Activated naive CD4-positive, alpha-beta T cell treated with anti-CD3 and anti-CD28 coated beads, Interleukin-2, amount 10 ng/mL, durations not matched to agents 7 days and 5 days (primary cell): Measurements from ENCODE around the gene FBXW9.
A peak's percentile ranks its signal among the peaks of the same experiment; 100 is the strongest.

Experiments
- CTCF ChIA-PET: fragments of 350-600 bp; sonication (Branson Sonifier 250); formaldehyde crosslinking; loops from one replicate; lab custom pipeline; 2021; ENCODE audit warnings: antibody characterized with exemption; lab: Charles Lee
- DNase-seq: peaks from one replicate; pipeline ENCODE4 v3.0.0-alpha.2; 2020
- H3K27ac Mint-ChIP-seq: one replicate; pipeline ENCODE4 v1.8.0; 2021; ENCODE audit warnings: mild to moderate bottlenecking, moderate library complexity, mixed read lengths
- H3K27me3 Mint-ChIP-seq: one replicate; pipeline ENCODE4 v1.8.0; 2021; ENCODE audit warnings: mild to moderate bottlenecking, mixed read lengths
- H3K36me3 Mint-ChIP-seq: one replicate; pipeline ENCODE4 v1.8.0; 2021; ENCODE audit warnings: mixed read lengths
- H3K4me1 Mint-ChIP-seq: one replicate; pipeline ENCODE4 v1.8.0; 2021; ENCODE audit warnings: mixed read lengths
- H3K4me3 Mint-ChIP-seq: one replicate; pipeline ENCODE4 v1.8.0; 2021; ENCODE audit warnings: mild to moderate bottlenecking, moderate library complexity, mixed read lengths
- H3K9me3 Mint-ChIP-seq: one replicate; pipeline ENCODE4 v1.8.0; 2021; ENCODE audit warnings: mixed read lengths

FBXW9 gene

DNA sequence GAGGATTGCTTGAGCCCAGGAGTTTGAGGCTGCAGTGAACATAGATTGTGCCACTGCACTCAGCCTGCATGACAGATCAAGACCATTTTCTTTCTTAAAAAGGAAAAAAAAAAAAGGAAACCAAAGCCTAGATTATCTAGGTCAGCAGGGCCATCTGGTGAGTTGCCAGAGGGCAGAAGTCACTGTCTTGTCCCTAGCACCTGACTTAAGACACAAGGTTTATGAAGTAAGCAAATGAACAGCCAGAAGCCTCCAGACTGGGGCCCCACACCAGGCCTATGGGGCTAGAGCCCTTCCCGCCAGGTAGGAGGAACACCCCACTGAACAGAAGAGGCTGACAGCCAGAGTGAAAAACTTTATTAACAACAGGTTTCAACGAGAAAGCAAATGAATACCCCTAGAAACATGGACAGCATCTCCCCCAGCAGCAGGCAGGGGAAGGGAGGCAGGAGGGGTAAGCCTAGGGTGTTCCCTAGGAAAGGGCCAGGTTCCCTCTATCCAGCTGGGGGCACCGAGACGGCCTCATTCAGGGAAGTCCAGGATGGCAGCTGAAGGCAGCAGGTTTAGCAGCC lies 28.6 kb downstream of the FBXW9 start:
- CTCF ChIA-PET, result interaction anchor here (0.7 to 1.0 kb wide), 4 partner anchors 59 to 870 kb away, joined by 3 read pairs; no protein-coding TSS in a partner anchor
- Mint-ChIP-seq H3K27ac (peak overlapping the region; percentile 99), H3K36me3 (peaks cover 38% of the 10 kb centered on the region), H3K4me3 (peak overlapping the region; percentile 82), H3K9me3 (no peaks in the 10 kb centered on the region), H3K4me1 (peaks cover 68% of the 10 kb centered on the region), H3K27me3 (no peaks in the 10 kb centered on the region)
- DNase-seq, result no peak

DNA sequence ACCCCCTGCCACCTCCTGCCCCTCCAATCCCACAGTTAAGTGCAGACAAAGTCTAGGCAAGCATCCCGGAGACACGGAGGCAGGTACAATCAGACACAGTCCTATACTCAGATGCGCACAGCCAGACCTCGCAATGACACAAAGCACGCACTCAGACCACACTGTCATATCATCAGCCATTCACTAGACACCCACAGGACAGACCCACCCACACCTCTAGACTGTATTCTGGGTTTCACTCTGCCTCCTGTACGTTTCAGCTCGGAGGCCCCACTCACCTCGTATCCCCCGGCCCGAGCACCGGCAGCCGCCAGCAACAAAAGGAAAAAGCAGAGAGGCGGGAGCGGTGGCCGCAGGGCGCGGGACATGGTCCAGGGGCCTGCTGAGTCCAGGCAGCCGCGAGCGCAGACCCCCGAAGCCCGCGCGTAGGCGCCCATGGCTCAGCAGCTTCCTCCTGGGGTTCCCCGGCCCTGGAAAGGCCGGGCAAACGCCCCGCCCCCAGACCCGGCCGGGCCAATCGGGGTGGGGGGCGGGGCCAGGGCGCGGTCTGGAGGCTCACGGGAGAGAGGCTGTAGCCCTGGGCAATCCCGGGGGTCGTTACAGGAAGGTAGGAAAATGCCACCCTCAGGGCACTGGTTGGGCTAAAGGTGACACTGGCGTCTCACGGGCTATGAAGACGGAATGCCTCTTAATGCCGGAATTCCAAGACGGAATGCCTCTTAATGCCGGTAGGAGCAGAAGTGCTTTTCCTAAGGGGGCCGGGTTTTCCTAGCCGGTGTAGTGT lies 30.0 kb downstream of the FBXW9 start, which contains the start of the genes MAN2B1 and WDR83:
Gene MAN2B1 (minus strand): TSS at position 478 of the 784 bp plus-strand sequence. CDS start 41 bp downstream, at position 437.
Gene WDR83 (plus strand): TSS at position 543 of the 784 bp plus-strand sequence. CDS start 2,984 bp downstream, outside the sequence.
- H3K36me3 Mint-ChIP-seq, result peaks cover 30% of the 10 kb centered on the region
- peak within 1 kb of the TSS; percentile 82 for H3K4me3 Mint-ChIP-seq
- no peaks in the 10 kb centered on the region for H3K9me3 Mint-ChIP-seq
- H3K27me3 Mint-ChIP-seq, result no peaks in the 10 kb centered on the region
- peak; percentile 85 for DNase-seq
- H3K4me1 Mint-ChIP-seq, result peaks cover 62% of the 10 kb centered on the region
- CTCF ChIA-PET, result interaction anchor here (0.7 to 2.0 kb wide), 4 partner anchors 10 to 102 kb away, joined by 3 to 13 read pairs (median 4); no protein-coding TSS in a partner anchor
- H3K27ac Mint-ChIP-seq, result peak within 1 kb of the TSS; percentile 81

DNA sequence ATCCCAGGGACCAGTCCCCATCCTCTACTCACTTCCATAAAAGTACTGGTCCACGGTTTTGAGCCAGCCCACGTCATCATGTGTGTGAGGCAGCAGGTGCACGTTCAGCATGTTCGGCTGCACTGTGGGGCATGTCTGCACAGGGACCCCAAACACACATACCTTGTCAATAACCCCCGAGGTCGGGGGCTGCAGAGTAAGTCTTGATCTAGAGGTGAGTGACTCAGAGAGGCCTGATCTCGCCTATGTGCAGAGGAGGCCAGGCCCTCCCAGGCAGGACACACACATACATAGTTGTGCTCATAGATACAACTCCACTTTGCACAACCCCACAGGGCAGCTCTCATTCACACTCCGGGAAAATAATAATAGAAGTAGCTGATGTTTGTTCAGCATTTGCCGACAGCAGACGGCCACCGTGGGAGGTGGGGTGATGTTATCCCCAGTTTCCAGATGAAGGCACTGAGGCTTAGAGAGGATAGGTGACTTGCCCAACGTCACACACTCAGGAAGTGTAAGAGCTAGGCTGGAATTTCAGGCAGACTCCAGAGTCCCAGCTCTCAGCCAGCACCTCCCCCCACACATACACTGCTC lies 30.7 kb downstream of the FBXW9 start:
- H3K27me3 Mint-ChIP-seq, result no peaks in the 10 kb centered on the region
- peaks cover 59% of the 10 kb centered on the region for H3K4me1 Mint-ChIP-seq
- H3K4me3 Mint-ChIP-seq, result peak overlapping the region; percentile 82
- H3K36me3 Mint-ChIP-seq, result peaks cover 37% of the 10 kb centered on the region
- H3K27ac Mint-ChIP-seq, result peak overlapping the region; percentile 75
- peak; percentile 50 for DNase-seq
- CTCF ChIA-PET, result interaction anchor here (0.7 to 2.0 kb wide), 4 partner anchors 11 to 102 kb away, joined by 3 to 13 read pairs (median 4); no protein-coding TSS in a partner anchor
- H3K9me3 Mint-ChIP-seq, result no peaks in the 10 kb centered on the region

- Mint-ChIP-seq H3K36me3 (peaks cover 40% of the 10 kb centered on the region), H3K4me1 (peaks cover 54% of the 10 kb centered on the region), H3K9me3 (no peaks in the 10 kb centered on the region), H3K4me3 (peak overlapping the region; percentile 82), H3K27me3 (no peaks in the 10 kb centered on the region), H3K27ac (peak overlapping the region; percentile 75)
- CTCF ChIA-PET, result interaction anchor here (1.5 to 2.0 kb wide), 3 partner anchors 25 to 101 kb away, joined by 4 to 13 read pairs (median 5); no protein-coding TSS in a partner anchor
- peak; percentile 82 for DNase-seq
Observed at GRCh38 chr19:12665281-12665573, 31.2 kb downstream of the FBXW9 start.

DNA sequence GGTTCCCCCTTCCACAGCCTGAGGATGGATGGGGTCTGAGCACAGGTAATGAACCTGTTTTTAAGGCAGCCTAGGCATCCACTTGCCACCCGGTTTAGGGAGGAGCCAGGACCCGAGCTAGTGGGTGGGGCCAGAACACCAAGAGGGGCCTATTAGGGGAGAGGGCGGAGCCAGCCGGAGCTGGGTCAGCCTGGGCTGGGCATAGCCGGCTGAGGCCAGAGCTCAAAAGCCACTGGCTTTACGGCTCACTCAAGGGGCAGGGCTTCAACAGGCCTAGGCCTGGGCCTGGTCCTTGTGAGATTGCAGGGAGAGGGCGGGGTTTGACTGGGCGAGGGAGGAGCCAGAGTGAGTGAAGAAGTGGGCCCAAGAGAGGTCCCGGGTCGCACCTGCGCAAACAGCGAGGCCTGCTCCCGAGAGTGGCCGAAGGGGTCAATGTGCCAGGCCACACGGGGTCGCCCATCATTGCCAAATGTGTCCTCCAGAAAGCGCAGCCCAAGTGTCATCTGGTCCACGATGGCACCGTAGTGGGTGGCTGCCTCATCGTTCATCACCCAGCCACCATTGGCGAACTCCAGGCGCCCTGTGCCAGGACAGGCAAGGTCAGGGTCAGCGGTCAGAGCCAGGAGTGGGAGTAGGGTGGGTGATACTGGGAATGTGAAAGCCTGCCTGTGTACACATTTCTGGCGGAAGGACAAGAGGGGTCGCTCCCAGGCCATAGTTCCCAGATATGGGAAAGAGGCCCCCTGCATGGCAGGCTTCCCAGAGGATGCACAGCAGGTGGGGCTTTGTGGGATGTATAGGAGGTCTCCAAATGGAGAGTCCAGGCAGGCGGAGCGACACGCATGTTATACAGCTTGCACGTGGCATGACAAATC lies 31.8 kb downstream of the FBXW9 start:
- Mint-ChIP-seq H3K9me3 (no peaks in the 10 kb centered on the region), H3K4me3 (peak overlapping the region; percentile 82), H3K4me1 (peaks cover 51% of the 10 kb centered on the region), H3K27me3 (no peaks in the 10 kb centered on the region), H3K36me3 (peaks cover 44% of the 10 kb centered on the region), H3K27ac (peak overlapping the region; percentile 75)
- CTCF ChIA-PET, result interaction anchor here (2.0 kb wide), 2 partner anchors 51 to 101 kb away, joined by 4 to 13 read pairs; no protein-coding TSS in a partner anchor
- DNase-seq, result no peak

GRCh38 chr19:12660980-12661379 lies 35.5 kb downstream of the FBXW9 start:
- Mint-ChIP-seq H3K27me3 (no peaks in the 10 kb centered on the region), H3K36me3 (peaks cover 58% of the 10 kb centered on the region), H3K27ac (no peak overlapping the region), H3K9me3 (no peaks in the 10 kb centered on the region), H3K4me3 (no peak overlapping the region), H3K4me1 (peaks cover 20% of the 10 kb centered on the region)
- no peak for DNase-seq
- CTCF ChIA-PET, result interaction anchor here (0.7 to 1.1 kb wide), 2 partner anchors 11 to 1487 kb away, joined by 3 to 5 read pairs; no protein-coding TSS in a partner anchor

DNA sequence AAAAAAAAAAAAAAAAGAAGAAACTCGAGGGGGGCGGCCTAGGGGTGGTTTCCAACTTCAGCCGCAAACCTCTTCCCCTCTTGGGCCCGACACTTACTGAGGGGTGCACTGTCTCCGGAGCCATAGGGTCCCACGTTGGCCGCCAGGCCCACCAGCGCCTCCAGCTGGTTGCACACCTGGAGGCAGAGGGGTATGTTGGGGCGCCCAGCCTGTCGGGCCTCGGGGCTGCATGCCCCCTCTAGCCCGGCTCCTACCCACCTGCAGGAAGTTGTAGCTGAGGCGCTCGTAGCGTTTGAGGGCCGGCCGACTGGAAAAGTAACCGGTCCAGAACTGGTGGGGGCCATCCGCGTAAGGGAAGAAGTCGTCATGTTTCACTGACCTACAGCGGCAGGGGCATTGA lies 38.5 kb downstream of the FBXW9 start:
- Mint-ChIP-seq H3K4me1 (no peaks in the 10 kb centered on the region), H3K27ac (no peak overlapping the region), H3K27me3 (no peaks in the 10 kb centered on the region), H3K4me3 (no peak overlapping the region), H3K9me3 (no peaks in the 10 kb centered on the region), H3K36me3 (peaks cover 49% of the 10 kb centered on the region)
- no peak for DNase-seq
- CTCF ChIA-PET, result interaction anchor here (1.3 kb wide), 1 partner anchor 14 kb away, joined by 3 read pairs; no protein-coding TSS in a partner anchor

DNA sequence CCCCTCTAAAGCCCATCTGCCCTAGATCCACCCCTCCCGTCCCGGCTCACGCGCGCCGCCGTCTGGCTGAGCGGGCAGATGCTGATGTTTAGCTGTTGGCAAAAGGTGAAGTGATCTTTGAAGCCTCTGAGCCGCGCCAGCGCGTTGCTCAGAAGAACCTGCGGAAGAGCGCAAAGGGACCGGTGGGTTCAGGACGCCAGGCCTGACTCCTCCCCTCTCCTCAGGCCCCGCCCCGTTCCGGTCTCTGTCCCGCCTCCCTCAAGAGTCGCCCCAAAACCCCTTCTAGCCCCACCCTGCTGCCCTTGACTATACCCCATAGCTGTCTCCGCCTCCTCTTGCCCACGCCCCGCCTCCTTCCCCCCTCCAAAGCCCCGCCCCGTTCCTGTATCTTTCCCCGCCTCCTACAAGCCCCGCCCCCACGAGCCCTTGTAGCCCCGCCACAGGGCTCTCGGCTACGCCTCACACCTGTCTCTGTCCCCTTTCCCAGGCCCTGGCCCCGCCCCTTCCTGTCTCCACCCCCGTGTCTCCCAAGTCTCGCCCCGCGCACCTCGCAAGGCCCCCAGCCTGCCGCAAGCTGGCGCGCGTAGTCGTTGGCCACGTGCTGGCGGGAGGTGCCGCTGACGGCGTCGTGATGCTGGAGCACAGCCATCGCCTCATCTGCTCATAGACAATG lies 39.4 kb downstream of the FBXW9 start:
- DNase-seq, result no peak
- H3K27ac Mint-ChIP-seq, result no peak overlapping the region
- CTCF ChIA-PET, result no interaction called here
- no peaks in the 10 kb centered on the region for H3K9me3 Mint-ChIP-seq
- H3K4me1 Mint-ChIP-seq, result no peaks in the 10 kb centered on the region
- peaks cover 51% of the 10 kb centered on the region for H3K36me3 Mint-ChIP-seq
- H3K4me3 Mint-ChIP-seq, result no peak overlapping the region
- no peaks in the 10 kb centered on the region for H3K27me3 Mint-ChIP-seq

DNA sequence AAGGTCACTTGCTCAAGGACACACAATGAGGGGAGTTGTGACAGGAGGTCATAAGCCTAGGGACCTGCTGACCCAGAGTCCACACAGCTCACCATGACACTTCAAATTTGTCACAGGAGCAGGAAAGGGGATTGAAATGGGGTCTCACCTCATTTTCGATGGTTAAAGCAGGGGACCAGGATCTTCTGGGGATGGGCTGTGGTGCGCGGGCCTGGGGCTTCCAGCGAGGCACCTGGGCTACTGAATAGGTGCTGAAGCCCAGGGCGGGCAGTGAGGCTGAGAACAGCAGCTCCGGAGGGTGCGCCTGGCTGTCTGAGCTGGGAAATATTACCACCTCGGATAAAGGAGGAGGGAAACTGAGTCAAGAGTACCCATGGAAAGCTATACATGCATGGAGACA lies 40.9 kb downstream of the FBXW9 start:
- H3K9me3 Mint-ChIP-seq, result no peaks in the 10 kb centered on the region
- no peaks in the 10 kb centered on the region for H3K4me1 Mint-ChIP-seq
- DNase-seq, result no peak
- no peak overlapping the region for H3K27ac Mint-ChIP-seq
- CTCF ChIA-PET, result interaction anchor here (0.9 kb wide), 1 partner anchor 21 kb away, joined by 3 read pairs; no protein-coding TSS in a partner anchor
- no peaks in the 10 kb centered on the region for H3K27me3 Mint-ChIP-seq
- peaks cover 54% of the 10 kb centered on the region for H3K36me3 Mint-ChIP-seq
- H3K4me3 Mint-ChIP-seq, result no peak overlapping the region

- no peaks in the 10 kb centered on the region for H3K9me3 Mint-ChIP-seq
- no peaks in the 10 kb centered on the region for H3K27me3 Mint-ChIP-seq
- no peak overlapping the region for H3K4me3 Mint-ChIP-seq
- peaks cover 3% of the 10 kb centered on the region for H3K4me1 Mint-ChIP-seq
- peaks cover 54% of the 10 kb centered on the region for H3K36me3 Mint-ChIP-seq
- no peak overlapping the region for H3K27ac Mint-ChIP-seq
- no peak for DNase-seq
- CTCF ChIA-PET, result interaction anchor here (1.6 kb wide), 1 partner anchor 12 kb away, joined by 6 read pairs; no protein-coding TSS in a partner anchor
Observed at GRCh38 chr19:12652219-12652618, 44.2 kb downstream of the FBXW9 start.

GRCh38 chr19:12649941-12650340 lies 46.5 kb downstream of the FBXW9 start:
- no peak overlapping the region for H3K4me3 Mint-ChIP-seq
- DNase-seq, result no peak
- no peak overlapping the region for H3K27ac Mint-ChIP-seq
- H3K27me3 Mint-ChIP-seq, result no peaks in the 10 kb centered on the region
- H3K4me1 Mint-ChIP-seq, result peaks cover 8% of the 10 kb centered on the region
- peaks cover 39% of the 10 kb centered on the region for H3K36me3 Mint-ChIP-seq
- CTCF ChIA-PET, result interaction anchor here (1.1 kb wide), 1 partner anchor 10 kb away, joined by 3 read pairs; no protein-coding TSS in a partner anchor
- H3K9me3 Mint-ChIP-seq, result no peaks in the 10 kb centered on the region

GRCh38 chr19:12648088-12648487 lies 48.3 kb downstream of the FBXW9 start:
- H3K36me3 Mint-ChIP-seq, result peaks cover 41% of the 10 kb centered on the region
- H3K4me1 Mint-ChIP-seq, result peaks cover 8% of the 10 kb centered on the region
- H3K9me3 Mint-ChIP-seq, result no peaks in the 10 kb centered on the region
- no peaks in the 10 kb centered on the region for H3K27me3 Mint-ChIP-seq
- no peak overlapping the region for H3K27ac Mint-ChIP-seq
- CTCF ChIA-PET, result no interaction called here
- DNase-seq, result no peak
- H3K4me3 Mint-ChIP-seq, result no peak overlapping the region
